Transverse colon (tissue), 4 donors: Measurements from ENCODE around the gene HECTD1.

Source experiments
- EP300 ChIP-seq: sonication (generic); formaldehyde crosslinking; IDR thresholded peaks from one replicate; pipeline ENCODE4 v1.6.1; 2017; ENCODE audit warnings: antibody characterized with exemption, low read depth
- POLR2A ChIP-seq: fragments of 450-650 bp; IDR thresholded peaks from one replicate; pipeline ENCODE4 v1.6.1; 2016; ENCODE audit warnings: antibody characterized with exemption, mild to moderate bottlenecking, moderate library complexity
- POLR2AphosphoS5 ChIP-seq, 3 donors: sonication (generic); formaldehyde crosslinking; IDR thresholded peaks; one replicate each; pipeline ENCODE4 v1.6.1; 2016; ENCODE audit warnings: antibody characterized with exemption in 3 of 3
- TF ChIP-seq, protein P1 (sequence below), 5 experiments: fragments of 200-600 bp in 3 of 5; fragments of 450-650 bp in 2 of 5; sonication (generic) in 3 of 5; IDR thresholded peaks; 1 replicate in 2 of 5; 2 replicates in 3 of 5; pipeline ENCODE4 v1.5.1; 2016 to 2017; ENCODE audit warnings: antibody characterized with exemption in 5 of 5, inconsistent platforms in 3 of 5, mild to moderate bottlenecking in 2 of 5, moderate library complexity in 1 of 5

DNA sequence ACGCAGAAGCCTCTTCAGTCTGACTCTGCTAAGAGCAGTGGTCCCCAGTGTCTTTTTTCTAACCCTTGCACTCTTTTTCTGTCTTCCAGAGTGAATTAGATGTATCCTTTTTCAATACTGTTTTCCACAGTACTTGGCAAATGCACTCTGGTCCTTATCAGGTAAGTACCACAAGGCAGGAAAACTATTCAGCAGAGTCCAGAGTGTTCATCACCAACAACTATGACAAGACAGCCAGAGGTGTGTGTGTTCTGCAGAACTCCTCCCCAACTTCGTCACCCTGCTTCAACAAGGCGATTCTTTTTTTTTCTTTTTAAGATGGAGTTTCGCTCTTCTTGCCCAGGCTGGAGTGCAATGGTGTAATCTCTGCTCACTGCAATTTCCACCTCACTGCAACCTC lies 127.1 kb downstream of the HECTD1 start:
- TF ChIP-seq POLR2A (no peak), POLR2AphosphoS5 (IDR thresholded peaks at IDR 0.05) (no peak), EP300 (no peak)
- TF ChIP-seq, protein P1, sequence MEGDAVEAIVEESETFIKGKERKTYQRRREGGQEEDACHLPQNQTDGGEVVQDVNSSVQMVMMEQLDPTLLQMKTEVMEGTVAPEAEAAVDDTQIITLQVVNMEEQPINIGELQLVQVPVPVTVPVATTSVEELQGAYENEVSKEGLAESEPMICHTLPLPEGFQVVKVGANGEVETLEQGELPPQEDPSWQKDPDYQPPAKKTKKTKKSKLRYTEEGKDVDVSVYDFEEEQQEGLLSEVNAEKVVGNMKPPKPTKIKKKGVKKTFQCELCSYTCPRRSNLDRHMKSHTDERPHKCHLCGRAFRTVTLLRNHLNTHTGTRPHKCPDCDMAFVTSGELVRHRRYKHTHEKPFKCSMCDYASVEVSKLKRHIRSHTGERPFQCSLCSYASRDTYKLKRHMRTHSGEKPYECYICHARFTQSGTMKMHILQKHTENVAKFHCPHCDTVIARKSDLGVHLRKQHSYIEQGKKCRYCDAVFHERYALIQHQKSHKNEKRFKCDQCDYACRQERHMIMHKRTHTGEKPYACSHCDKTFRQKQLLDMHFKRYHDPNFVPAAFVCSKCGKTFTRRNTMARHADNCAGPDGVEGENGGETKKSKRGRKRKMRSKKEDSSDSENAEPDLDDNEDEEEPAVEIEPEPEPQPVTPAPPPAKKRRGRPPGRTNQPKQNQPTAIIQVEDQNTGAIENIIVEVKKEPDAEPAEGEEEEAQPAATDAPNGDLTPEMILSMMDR (IDR thresholded peaks at IDR 0.05) = no peak
